ENCODE results near the gene ADSS1.
"Not testable (repeated sequence)": the region's sequence is repeated elsewhere in the genome, so short reads cannot be mapped to it uniquely, and the experiment has no call there.

ADSS1 gene

DNA sequence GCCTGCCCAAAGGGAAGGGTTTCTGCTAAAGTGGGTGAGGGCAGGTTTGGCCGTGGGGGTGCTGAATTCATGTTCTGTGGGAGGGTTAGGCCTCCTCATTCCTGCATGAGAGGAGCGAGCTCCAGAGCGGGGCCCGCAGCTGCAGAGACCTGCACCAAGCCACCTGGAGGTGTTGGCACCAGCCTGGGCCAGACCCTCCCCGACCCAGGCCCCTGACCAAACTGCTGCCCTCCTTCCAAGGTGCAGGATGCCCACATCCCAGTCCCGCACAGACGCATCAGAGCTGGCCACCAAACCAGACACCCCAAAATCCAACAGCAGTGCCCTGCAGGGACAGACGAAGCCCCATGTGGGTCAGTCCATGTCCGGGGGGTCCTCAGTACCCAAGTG, 10.6 kb downstream of the ADSS1 start:
- no peak for DNase-seq

DNA sequence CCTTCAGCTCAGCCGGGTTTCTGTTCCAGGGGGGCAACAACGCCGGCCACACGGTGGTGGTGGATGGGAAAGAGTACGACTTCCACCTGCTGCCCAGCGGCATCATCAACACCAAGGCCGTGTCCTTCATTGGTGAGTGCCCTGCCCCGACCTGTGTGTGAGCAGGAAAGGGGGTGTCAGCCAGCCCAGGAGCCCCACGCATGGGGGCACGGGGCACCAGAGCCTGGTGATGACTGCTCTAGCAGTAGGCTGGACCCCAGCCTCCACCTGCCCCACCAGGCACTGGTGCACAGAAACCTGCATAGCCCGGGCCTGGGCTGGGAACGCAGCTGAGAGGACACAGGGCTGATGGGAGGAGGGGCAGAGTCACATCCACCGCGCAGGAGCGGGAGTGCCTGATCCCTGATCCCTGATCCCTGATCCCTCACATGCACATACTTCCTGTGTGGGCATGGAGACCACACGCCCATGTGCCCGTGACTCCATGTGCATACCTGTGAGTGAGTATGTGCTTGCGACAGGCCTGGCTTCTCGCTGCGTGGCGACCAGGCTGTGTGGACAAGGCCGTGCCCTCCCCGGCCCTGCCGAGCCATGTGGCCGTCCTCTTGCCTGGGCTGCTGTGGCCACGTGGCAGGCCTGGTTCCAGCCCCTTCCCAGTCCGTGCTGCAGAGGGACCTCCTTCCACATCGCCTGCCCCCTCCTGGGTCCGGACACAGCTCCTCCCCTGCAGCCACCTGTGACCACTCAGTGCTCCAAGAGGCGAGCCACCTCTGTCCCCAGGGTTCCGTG, 11.2 kb downstream of the ADSS1 start:
- no peak for DNase-seq

- no peak for DNase-seq
Measured at GRCh38 chr14:104735830-104736642, 12.0 kb downstream of the ADSS1 start.

DNA sequence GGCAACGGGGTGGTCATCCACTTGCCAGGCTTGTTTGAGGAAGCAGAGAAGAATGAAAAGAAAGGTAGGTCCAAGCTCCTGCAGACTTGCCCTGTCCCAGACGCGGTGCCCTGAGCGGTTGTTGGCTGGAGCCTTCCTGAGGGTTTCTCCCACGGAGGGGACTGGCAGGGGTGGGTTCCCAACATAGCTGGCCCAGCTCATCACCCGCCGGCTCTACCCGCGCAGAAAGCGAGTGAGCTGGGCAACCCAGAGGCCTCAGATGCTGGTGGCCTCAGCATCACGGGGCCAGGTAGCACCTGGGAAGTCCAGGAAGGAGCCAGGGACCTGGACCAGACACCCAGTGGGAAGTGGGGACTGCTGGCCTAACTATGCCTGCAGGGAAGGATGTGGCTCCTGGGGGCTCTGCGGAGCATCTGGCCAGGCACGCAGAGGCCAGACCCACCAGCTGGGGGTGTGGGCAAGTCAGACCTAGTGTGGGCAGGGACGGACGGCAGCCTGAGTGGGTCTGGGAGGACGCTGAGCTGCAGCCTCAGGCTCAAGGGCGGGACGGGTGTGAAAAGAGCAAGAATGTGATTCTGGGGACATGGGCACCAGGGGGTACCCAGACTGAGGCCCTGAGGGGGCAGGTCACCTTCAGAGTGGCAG, 14.5 kb downstream of the ADSS1 start:
- no peak for DNase-seq

- DNase-seq: no peak
Measured at GRCh38 chr14:104739026-104739425, 15.0 kb downstream of the ADSS1 start.

DNA sequence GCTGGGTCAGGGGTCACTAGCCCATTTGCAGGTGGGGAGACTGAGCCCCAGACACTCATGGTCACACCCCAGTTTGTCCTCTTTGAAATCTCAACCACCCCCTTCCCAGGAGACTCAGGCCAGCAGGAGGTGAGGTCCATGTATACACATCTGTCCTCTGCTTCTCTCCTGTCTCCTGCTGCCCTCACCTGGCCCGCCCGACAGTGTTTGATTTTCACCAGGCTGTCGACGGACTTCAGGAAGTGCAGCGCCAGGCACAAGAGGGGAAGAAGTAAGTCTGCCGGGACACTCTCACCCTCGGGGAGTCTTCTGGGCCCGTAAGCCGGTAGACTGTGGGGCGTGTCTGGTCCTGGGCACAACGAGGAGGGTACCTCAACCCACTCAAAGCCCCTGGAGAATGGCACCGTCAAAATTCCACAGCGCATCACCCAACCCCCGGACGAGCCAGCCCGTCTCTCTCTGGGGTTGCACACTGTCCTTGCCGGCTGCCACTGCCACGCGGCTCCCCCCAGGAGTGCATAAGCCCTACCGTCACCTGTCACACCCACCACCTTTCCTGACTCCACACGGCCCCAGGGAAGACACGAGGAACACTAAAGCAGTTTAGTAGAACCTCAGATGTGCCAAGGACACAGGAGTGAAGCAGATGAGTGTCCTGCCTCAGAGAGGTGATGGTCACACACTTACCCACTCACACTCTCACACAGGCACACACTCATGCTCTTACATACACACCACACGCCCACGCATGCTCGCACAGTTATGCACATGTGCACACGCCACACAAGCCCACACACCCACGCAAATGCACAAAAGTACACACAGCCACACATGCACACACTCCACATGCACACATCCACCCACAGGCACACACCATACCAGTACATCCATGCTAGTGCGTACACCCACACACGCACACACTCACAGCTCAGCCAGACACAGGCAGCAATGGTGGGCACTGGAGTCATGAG, 15.8 kb downstream of the ADSS1 start:
- no peak for DNase-seq

- DNase-seq: no peak
Measured at GRCh38 chr14:104741108-104741802, 17.2 kb downstream of the ADSS1 start.

GRCh38 chr14:104741803-104742251, 17.8 kb downstream of the ADSS1 start:
- DNase-seq: no peak

DNA sequence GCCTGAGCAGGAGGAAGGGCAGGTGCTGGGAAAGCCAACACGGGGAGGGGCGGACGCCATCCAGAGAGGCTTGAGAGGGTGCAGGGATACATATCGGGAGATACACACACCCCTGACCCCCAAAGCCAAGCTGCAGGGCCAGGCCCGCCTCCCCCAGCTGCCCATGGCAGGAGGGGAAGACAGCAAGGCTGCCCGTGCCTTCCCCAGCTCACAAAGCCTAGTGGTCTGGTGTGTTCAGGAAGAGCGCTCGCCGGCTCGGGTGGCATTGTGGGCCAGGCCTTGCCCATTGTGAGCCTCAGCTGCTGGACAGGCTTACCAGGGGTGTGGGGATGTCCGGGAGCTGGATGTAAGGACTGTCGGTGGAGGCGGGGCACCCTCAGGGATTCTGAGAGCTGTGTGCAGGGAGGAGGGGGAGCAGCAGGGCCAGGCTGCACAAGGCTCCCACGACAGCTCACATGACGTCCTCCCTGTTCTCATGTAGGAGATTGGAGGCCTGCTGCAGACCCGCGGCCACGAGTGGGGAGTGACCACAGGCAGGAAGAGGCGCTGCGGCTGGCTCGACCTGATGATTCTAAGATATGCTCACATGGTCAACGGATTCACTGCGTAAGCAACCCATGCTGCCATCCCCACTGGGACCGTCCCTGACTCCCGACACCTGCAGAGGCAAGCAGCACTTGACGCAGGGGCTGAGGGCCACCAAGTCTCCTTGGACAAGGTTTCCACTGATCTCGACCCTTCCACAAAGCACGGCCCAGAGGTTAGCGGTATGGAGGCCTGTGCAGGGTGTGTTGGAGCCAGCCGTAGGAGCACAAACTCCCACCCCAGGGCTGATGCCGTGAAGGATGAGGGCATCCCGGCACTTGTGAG, 18.8 kb downstream of the ADSS1 start:
- no peak for DNase-seq

DNA sequence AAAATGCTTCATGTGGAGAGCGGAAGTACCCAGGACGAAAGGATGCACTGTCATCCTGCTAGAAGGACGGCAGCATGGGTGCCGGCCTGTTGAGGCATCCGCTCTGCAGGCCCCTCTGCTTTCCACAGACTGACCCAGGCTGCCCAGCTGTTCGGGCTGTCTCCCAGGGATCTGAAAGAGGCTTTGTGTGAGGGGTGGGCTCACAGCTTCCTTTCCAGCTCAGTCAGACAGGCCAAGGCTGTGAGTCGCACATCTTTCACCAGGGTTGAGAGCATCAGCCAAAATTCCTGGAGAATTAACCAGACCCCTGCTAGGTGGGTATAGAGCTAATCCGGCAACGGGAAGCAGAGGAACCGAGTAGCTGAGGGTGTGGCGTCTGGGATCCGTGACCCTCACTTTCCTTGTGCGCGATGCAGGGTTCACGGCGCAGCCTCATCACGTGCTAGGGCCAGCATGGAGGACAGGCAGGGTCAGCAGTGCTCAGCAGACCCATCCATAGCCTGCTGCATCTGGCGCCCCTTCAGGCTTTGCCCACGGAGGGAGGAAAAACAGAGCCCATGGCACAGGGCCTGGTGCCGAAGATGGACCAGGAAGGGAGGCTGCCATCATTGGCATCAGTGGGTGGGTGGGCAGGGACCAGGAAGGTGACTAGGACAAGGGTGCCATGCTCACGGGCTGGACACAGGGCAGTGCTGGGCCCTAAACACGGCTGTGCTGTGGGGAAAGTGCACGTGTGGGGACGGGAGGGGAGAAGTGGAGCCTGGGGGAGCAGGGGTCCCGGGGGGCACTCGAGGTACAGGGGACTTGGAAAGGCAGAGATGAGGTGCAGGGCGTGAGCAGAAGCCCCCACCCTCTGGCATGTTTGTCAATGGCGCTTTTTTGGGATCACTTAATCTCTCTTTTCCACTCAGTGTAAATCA, 19.7 kb downstream of the ADSS1 start:
- DNase-seq: no peak

DNA sequence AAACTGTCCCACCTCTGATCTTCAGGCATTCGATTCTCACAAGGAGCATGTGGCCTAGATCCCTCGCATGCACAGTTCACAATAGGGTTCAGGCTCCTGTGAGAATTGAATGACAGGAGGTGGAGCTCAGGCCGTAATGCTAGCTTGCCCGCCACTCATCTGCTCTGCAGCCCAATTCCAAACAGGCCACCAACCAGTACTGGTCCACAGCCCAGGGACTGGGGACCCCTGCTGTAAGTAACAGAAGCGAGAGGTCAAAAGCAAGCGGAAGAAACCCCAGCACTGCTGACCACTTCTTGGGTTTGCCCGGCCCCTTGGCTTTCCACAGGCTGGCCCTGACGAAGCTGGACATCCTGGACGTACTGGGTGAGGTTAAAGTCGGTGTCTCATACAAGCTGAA, 20.5 kb downstream of the ADSS1 start:
- DNase-seq: no peak

GRCh38 chr14:104745431-104745830, 21.4 kb downstream of the ADSS1 start:
- DNase-seq: no peak

DNA sequence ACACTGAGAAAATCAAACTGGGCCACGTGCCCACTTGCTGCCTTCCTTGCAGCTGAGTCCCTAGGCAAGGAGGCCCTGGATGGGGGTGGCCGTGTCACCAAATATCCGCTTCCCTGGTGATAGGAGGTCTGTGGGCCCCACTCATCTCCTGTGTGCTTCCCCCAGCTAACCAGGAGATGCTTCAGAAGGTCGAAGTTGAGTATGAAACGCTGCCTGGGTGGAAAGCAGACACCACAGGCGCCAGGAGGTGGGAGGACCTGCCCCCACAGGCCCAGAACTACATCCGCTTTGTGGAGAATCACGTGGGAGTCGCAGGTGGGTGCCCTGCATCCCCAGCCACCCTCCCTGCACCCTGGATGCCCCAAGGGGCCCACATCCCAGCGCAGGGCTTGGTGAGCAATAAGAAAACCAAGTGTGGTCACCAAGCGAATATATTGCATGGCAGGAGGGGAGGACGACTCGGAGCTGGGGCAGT, 22.1 kb downstream of the ADSS1 start:
- no peak for DNase-seq

DNA sequence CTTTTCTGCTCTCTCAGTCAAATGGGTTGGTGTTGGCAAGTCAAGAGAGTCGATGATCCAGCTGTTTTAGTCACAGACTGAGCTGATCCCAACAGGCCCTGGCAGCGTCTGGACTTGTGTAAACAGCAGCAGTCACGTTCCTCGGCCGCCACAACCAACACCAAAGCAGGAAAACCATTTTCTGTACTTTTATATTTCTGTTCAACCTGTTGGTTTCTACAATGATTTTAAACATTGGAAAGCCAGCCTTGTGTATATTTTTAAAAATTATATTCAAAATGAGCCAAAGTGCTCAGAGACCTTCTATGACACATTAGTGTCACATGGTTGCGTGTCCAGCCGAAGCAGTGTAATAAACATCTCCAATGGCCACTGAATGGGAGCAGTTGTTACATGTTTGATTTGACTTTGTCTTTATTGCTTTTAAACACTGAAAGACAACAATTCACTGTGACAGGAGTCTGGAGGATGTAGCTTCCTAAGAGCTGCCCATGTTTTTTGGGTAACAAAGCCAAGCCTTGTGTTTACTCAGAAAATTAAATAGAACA, 23.0 kb downstream of the ADSS1 start:
- no peak for DNase-seq

DNA sequence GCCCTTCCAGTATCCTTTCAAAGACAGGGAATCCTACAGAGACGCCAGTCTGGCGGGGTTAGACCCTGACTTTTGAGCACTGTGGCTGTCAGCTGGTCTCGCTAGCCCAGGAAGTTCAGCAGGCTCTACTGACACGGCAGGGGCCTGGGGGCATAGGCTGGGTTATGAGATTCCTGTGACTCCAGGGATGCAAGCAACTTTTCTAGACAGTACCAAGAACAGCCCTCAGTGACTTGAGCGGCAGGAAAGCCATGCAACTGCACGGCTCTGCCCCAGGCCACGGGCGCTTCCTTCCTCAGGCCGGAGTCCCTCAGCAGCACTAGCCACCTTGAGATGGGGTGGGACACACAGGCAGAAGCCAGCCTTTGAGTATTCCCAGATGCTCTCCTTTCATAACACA, 23.8 kb downstream of the ADSS1 start:
- no peak for DNase-seq

DNA sequence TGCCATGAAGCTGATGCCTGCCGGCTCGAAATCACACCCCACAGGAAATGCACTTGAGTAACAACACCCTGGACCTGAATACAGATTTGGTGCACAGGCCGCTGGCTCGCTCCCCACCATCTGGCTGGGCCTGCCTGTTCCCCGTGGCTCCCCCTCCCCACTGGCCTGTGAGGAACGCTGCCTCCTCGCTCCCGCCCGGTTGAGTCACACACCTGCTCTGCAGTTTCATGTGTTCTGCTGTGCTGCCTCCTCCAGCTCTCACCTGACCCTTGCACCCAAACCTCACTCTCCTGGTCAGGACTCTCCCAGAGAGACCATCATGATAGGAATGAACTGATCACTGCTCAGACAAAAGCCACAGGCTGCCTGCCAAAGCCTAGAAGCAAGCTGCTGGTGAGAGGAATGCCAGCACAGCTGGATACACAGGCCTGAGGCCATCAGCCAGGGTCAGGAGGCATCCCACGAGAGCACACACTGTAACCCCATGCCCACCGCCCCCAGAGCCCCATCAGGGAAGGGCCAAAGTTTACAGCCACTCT, 25.2 kb downstream of the ADSS1 start:
- peak; percentile 15 for DNase-seq

DNA sequence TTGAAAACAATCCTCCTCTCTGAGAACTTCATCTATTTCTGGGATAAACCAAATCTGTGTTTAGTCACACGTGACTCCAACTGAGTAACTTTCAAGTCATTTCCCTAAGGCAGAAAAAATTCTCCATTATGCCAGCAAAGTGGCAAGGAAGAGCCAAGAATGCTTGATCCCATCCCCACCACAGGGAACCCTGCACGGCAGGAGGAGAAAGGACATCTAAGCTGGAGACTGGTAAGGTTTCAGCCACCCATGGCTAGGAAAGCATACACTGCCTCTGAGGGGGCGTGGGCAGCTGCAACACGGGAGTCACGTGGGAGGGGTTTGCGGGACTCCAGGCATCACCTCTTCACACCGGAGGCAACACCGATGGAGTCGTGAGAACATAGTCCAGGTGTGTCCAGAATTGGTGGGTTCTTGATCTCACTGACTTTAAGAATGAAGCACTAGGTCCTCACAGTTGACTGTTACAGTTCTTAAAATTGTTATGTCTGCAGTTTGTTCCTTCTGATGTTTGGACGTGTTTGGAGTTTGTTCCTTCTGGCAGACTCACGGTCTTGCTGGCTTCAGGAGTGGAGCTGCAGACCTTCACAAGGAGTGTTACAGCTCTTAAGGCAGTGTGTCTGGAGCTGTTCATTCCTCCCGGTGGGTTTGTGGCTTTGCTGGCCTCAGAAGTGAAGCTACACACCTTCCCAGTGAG, 26.2 kb downstream of the ADSS1 start:
- DNase-seq: no peak

DNA sequence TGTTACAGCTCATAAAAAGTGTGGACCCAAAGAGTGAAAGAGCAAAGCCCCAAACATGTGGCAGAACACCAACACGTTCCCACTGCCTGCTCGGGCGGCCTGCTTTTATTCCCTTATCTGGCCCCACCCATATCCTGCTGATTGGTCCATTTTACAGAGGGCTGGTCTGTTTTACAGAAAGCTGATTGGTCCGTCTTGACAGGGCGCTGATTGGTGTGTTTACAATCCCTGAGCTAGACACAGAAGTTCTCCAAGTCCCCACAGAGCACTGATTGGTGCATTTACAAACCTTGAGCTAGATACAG, 26.7 kb downstream of the ADSS1 start:
- DNase-seq: not testable (repeated sequence)

Data from NCI-H524 treated with DMSO at 0.1 percent for 48 hours (cell line).